ENCODE results near the gene FAM186B. TPM values are rescaled to one million over a fixed set of nuclear protein-coding genes. Genes with fewer than 3 reads are reported as not detected.

Gene FAM186B
- polyA plus RNA-seq, 1 of the 3 experiments (the other 2 are of a cell fraction) = 0.16 TPM

DNA sequence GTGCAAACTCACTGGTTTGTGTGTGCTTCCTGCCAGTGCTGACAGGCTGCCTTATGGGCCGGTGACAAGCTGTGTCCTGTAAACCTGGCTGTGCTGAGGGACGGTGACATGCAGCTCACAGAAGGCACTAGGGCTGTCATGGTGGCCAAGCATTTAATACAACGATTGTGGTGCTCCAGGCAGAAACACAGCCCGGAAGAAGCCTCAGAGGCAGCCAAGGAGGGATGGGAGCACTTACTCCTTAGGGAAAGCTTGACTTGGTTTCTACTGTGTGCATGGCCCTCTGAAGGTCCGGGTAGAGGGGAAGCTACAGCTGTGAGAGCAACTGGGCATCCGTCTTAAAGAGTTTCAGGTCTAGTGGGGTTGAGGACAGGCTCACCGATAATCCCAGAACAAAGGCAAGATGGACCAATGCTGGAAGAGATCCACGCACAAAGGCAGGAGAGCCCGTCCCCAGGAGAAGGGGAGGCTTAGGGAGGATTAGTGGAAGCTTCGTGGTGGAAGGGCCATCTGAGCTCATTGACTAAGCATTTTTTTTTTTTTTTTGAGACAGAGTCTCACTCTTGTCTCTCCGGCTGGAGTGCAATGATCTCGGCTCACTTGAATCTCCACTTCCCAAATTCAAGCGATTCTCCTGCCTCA, 26.8 kb downstream of the FAM186B start:
- peaks cover 4% of the 10 kb centered on the region for H3F3A ChIP-seq (replicated peaks; ENCODE audit: insufficient read depth)
- POLR2A ChIA-PET = no interaction called here

DNA sequence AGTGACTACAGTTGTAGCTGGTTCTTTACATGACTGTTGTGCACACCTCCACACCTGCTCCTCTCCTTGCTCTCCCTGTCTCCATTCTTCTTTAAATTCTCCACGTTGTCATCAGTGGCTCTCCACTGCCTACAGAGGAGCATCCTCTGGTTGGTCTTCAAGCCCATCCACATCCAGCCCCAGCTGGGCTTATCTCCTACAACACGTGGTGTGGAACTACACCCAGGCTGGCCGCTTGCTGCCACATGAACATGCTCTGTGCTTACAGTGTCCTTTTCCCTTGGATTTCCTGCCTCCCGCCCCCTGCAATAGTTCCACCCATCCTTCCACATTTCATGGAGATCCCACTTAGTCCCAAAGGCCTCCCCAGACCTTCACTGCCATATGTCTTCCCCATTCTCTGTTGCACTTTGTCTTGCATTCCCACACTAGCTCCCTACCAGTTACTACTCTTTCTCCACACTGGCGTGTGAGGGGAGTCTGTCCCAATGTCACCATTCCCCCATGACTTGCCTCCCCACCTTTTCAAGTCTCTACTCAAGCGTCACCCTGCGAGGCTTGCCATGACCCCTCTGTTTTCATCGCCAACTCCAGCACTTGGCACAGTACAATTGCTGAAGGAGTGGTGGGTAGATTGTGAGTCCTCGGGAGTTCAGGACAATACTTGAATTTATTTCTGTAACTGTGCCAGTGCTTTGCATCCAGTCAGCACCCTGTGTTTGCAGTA, 27.7 kb downstream of the FAM186B start:
- 80% methylated on average over 9 of the region's 9 CpGs for WGBS (ENCODE audit: low lambda C conversion rate)
- CTCF ChIA-PET = interaction anchor here (1.3 to 3.0 kb wide), 5 partner anchors 17 to 289 kb away, joined by 4 to 15 read pairs (median 6); no protein-coding TSS in a partner anchor

More for the DNA sequence above, 26.8 kb downstream of the FAM186B start:
- DNase-seq = no peak
- Histone ChIP-seq H4K20me1 (ENCODE audit: insufficient read depth) (peaks cover 7% of the 10 kb centered on the region; the same call in 1 of the 2 replicates), H3K4me1 (ENCODE audit: control insufficient read depth in 1 of 2, insufficient read depth in 2 of 2, low read depth in 1 of 2, low read length in 1 of 2) (peaks cover 0 to 15% of the 10 kb centered on the region in 2 experiments; a peak in 1 of 4 replicates), H3K4me3 (ENCODE audit: low read depth in 2 of 2, low read length in 1 of 2) (no peak overlapping the region), H2AFZ (ENCODE audit: low read depth) (no peak overlapping the region), H3K36me3 (replicated peaks in 1 of 2; ENCODE audit: control insufficient read depth in 1 of 2, insufficient read depth in 2 of 2, low read length in 1 of 2) (peaks cover 25 to 35% of the 10 kb centered on the region in 2 experiments), H3K9me2 (no peaks in the 10 kb centered on the region), H3K27me3 (ENCODE audit: insufficient read depth) (no peaks in the 10 kb centered on the region), H3K9ac (no peak overlapping the region), H3K9me3 (no peaks in the 10 kb centered on the region), H3K27ac (ENCODE audit: low read depth in 2 of 2, low read length in 1 of 2) (no peak overlapping the region), H3K79me2 (ENCODE audit: insufficient read depth) (peaks cover under 1% of the 10 kb centered on the region), H3K4me2 (no peak overlapping the region)
- 88% methylated on average over 13 of the region's 13 CpGs for WGBS (ENCODE audit: low lambda C conversion rate)
- CTCF ChIA-PET = interaction anchor here (1.1 to 4.5 kb wide), 8 partner anchors 7 to 236 kb away, joined by 4 to 73 read pairs (median 14); partner anchors contain the start of gene DNAJC22
- TF ChIP-seq SIN3A (IDR thresholded peaks at IDR 0.05; ENCODE audit: borderline replicate concordance, low read depth, low read length) (no peak), JUND (IDR thresholded peaks at IDR 0.05) (no peak), POLR2AphosphoS5 (IDR thresholded peaks at IDR 0.05; ENCODE audit: low read depth, low read length) (no peak), NFIC (IDR thresholded peaks at IDR 0.05; ENCODE audit: borderline replicate concordance) (no peak), ELF1 (IDR thresholded peaks at IDR 0.05) (no peak), GABPA (IDR thresholded peaks at IDR 0.05; ENCODE audit: low read depth) (no peak), EP300 (IDR thresholded peaks at IDR 0.05; ENCODE audit: borderline replicate concordance in 1 of 2, low read depth in 1 of 2, low read length in 1 of 2) (no peak), RFX5 (IDR thresholded peaks at IDR 0.05; ENCODE audit: low read length) (no peak), FOSL2 (IDR thresholded peaks at IDR 0.05; ENCODE audit: borderline replicate concordance, low read depth) (no peak), TEAD4 (IDR thresholded peaks at IDR 0.05; ENCODE audit: borderline replicate concordance, insufficient read depth) (no peak), GATA2 (CRISPR knock-in tag; IDR thresholded peaks at IDR 0.05) (no peak), MXI1 (IDR thresholded peaks at IDR 0.05; ENCODE audit: low read depth, low read length) (no peak)
- TF ChIP-seq, protein P1, sequence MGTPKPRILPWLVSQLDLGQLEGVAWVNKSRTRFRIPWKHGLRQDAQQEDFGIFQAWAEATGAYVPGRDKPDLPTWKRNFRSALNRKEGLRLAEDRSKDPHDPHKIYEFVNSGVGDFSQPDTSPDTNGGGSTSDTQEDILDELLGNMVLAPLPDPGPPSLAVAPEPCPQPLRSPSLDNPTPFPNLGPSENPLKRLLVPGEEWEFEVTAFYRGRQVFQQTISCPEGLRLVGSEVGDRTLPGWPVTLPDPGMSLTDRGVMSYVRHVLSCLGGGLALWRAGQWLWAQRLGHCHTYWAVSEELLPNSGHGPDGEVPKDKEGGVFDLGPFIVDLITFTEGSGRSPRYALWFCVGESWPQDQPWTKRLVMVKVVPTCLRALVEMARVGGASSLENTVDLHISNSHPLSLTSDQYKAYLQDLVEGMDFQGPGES (IDR thresholded peaks at IDR 0.05; ENCODE audit: low read depth, low read length) = no peak

More for the DNA sequence above, 27.7 kb downstream of the FAM186B start:
- no peaks in the 10 kb centered on the region for H3K9me3 ChIP-seq
- H3K27me3 ChIP-seq (ENCODE audit: insufficient read depth) = no peaks in the 10 kb centered on the region
- no peak overlapping the region for H3K27ac ChIP-seq (ENCODE audit: low read depth in 2 of 2, low read length in 1 of 2)
- no peaks in the 10 kb centered on the region for H3K9me2 ChIP-seq
- H3F3A ChIP-seq (replicated peaks; ENCODE audit: insufficient read depth) = peaks cover 4% of the 10 kb centered on the region
- H3K4me3 ChIP-seq (ENCODE audit: low read depth in 2 of 2, low read length in 1 of 2) = no peak overlapping the region
- peaks cover 27 to 29% of the 10 kb centered on the region in 2 experiments for H3K36me3 ChIP-seq (replicated peaks in 1 of 2; ENCODE audit: control insufficient read depth in 1 of 2, insufficient read depth in 2 of 2, low read length in 1 of 2)
- no peak for TF ChIP-seq CHD2 (IDR thresholded peaks at IDR 0.05; ENCODE audit: low read length, partially characterized antibody)
- no peak for TF ChIP-seq SMC3 (IDR thresholded peaks at IDR 0.05; ENCODE audit: low read depth, low read length)
- no peak for TF ChIP-seq FOXJ3 (CRISPR knock-in tag; IDR thresholded peaks at IDR 0.05)
- TF ChIP-seq RXRA (IDR thresholded peaks at IDR 0.05; ENCODE audit: borderline replicate concordance, low read depth) = no peak
- TF ChIP-seq GABPA (IDR thresholded peaks at IDR 0.05; ENCODE audit: low read depth) = no peak
- no peak for TF ChIP-seq RCOR1 (IDR thresholded peaks at IDR 0.05; ENCODE audit: low read length)
- TF ChIP-seq ELF1 (IDR thresholded peaks at IDR 0.05) = no peak
- no peak for TF ChIP-seq SIN3A (IDR thresholded peaks at IDR 0.05; ENCODE audit: borderline replicate concordance, low read depth, low read length)
- no peak for TF ChIP-seq FOXM1 (IDR thresholded peaks at IDR 0.05; ENCODE audit: low read depth)
- TF ChIP-seq, protein P2, sequence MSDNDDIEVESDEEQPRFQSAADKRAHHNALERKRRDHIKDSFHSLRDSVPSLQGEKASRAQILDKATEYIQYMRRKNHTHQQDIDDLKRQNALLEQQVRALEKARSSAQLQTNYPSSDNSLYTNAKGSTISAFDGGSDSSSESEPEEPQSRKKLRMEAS (IDR thresholded peaks at IDR 0.05; ENCODE audit: low read depth) = no peak
- TF ChIP-seq JUND (IDR thresholded peaks at IDR 0.05) = no peak
- no peak for TF ChIP-seq TCF12 (IDR thresholded peaks at IDR 0.05)
- no peak for TF ChIP-seq POLR2AphosphoS5 (IDR thresholded peaks at IDR 0.05; ENCODE audit: low read depth, low read length)
- no peak for TF ChIP-seq MEF2A (IDR thresholded peaks at IDR 0.05; ENCODE audit: borderline replicate concordance, low read depth)
- TF ChIP-seq RFX5 (IDR thresholded peaks at IDR 0.05; ENCODE audit: low read length) = no peak
- no peak for TF ChIP-seq RAD21 (IDR thresholded peaks at IDR 0.05; ENCODE audit: low read length)
- no peak for TF ChIP-seq NFIC (IDR thresholded peaks at IDR 0.05; ENCODE audit: borderline replicate concordance)
- H3K9ac ChIP-seq = no peak overlapping the region
- peaks cover 7% of the 10 kb centered on the region; the same call in 1 of the 2 replicates for H4K20me1 ChIP-seq (ENCODE audit: insufficient read depth)
- H3K4me2 ChIP-seq = no peak overlapping the region
- DNase-seq = no peak
- H3K4me1 ChIP-seq (ENCODE audit: control insufficient read depth in 1 of 2, insufficient read depth in 2 of 2, low read depth in 1 of 2, low read length in 1 of 2) = peaks cover 0 to 8% of the 10 kb centered on the region in 2 experiments; a peak in 1 of 4 replicates
- H3K79me2 ChIP-seq (ENCODE audit: insufficient read depth) = peaks cover 9% of the 10 kb centered on the region
- POLR2A ChIA-PET = no interaction called here
- H2AFZ ChIP-seq (ENCODE audit: low read depth) = no peak overlapping the region
